Amniotic epithelial cell (primary cell): Measurements from ENCODE around the gene DCP1B.
A peak's percentile ranks its signal among the peaks of the same experiment; 100 is the strongest.
"Not testable (repeated sequence)": the region's sequence is repeated elsewhere in the genome, so short reads cannot be mapped to it uniquely, and the experiment has no call there.

ENCODE experiments used
- DNase-seq: peaks from one replicate; pipeline ENCODE4 v3.0.0-alpha.2; 2010; ENCODE audit warnings: low read depth

DCP1B gene

GRCh38 chr12:1974812-1975211 lies 29.4 kb downstream of the DCP1B start:
- no peak for DNase-seq

DNA sequence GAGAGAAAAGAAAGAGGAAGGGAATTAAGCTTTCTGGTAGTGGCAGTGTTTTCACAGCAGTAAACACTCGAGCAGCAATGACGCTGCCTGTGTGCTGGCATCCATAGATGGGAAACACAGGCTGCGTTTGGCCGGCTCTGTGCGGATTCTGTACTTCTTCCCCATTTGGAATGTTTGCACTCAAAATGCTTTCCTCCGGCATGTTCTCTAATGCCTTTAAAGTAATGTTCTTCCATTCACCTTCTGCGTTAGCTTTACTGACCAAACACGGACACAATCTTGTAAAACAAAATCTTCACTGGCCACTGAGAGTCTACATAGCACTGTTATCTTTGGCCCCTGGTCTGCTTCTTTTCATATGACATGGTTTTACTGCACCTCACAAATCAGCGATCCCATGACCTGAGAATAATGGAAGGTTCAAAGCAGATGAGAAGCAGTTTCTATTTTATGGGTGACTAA lies 31.4 kb downstream of the DCP1B start:
- DNase-seq = peak; percentile 85

DNA sequence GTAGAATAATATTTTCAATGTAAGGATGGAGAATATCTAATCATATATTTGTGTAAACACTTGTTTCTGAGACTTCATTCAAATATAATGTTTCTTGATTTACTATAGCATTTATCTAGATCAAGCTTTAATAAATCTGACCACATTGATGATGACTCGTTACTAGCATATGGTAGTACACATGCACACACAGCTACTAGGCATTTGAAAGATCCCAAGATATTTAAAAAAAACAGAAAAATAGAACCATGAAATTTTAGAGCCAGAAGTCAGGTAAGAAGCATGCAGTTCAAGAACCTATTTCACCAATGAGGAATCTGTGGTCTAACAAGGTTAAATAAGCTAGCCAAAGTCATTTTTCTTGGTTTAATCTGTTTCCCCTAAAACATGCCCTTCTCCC lies 32.0 kb downstream of the DCP1B start:
- peak; percentile 63 for DNase-seq

- no peak for DNase-seq
Observed at GRCh38 chr12:1970331-1970900, 33.8 kb downstream of the DCP1B start.

- no peak for DNase-seq
Observed at GRCh38 chr12:1966561-1967226, 37.6 kb downstream of the DCP1B start.

DNA sequence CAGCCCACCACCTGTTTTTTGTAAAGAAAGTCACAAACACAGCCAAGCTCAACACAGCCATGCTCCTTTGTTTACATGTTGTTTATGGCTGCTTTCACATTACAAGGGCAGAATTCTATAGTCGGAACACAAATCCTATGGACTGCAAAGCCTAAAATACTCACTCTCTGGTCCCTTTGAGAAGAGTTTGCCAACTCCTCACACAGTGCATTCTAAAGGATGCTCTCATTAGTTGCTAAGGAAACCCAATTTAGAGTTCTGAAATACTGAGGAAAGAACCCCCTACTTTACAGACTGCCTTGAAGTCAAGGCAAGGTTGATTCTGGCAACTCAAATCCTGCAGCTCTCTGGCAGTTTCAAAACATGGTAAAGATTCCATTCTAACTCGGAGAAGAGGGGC lies 38.3 kb downstream of the DCP1B start:
- no peak for DNase-seq

- no peak for DNase-seq
Observed at GRCh38 chr12:1962051-1963020, 41.9 kb downstream of the DCP1B start.

- DNase-seq = no peak
Observed at GRCh38 chr12:1956716-1957115, 47.5 kb downstream of the DCP1B start.

- peak; percentile 18 for DNase-seq
Observed at GRCh38 chr12:1949771-1950470, 54.3 kb downstream of the DCP1B start.

DNA sequence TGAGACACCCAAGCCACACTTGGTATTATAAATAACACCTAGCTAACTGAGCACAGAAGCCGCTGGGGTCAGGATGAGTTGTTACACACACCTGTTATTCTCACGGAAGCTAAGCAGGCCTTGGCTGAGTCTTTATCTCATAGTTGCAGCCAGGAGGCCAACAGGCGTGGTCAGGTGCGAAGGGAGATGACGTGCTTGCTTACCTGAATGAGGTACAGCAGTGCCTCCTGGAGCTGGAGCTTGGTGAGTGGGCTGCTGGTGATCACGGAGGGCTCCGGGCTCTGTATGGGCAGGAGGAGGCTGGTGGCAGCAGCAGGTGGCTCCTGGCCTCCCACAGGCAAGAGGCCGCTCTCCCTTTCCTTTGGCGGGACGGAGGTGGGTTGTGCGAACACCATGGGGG lies 55.4 kb downstream of the DCP1B start:
- DNase-seq = no peak

GRCh38 chr12:1947081-1947480 lies 57.2 kb downstream of the DCP1B start:
- DNase-seq = peak; percentile 78

- DNase-seq = no peak
Observed at GRCh38 chr12:1946296-1946695, 58.0 kb downstream of the DCP1B start.

DNA sequence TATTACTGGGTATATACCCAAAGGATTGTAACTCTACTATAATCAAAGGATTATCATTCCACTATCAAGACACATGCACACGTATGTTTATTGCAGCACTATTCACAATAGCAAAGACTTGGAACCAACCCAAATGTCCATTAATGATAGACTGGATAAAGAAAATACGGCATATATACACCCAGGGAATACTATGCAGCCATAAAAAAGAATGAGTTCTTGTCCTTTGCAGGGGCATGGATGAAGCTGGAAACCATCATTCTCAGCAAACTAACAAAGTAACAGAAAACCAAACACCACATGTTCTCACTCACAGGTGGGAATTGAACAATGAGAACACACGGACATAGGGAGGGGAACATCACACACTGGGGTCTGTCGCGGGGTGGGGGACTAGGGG lies 58.8 kb downstream of the DCP1B start:
- not testable (repeated sequence) for DNase-seq

- peak; percentile 67 for DNase-seq
Observed at GRCh38 chr12:1939801-1940607, 64.3 kb downstream of the DCP1B start.

DNA sequence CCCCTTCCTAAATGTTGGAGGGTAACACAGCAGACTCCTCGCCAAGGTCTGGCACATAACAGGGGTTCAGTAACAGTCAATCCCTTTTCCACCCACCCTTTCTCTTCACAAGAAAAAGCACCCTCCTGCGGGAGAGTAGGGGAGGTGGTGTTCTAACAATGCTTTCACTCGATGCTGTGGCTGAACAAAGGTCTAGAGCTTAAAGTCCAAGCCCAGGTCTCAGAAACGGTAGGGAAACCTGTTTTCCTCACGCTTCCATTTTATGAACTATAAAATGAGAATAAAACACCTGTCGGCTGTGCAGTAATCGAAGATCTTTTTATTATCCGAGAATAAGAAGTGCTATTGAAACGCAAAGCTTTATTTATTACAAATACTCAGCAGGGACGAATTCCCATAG lies 64.9 kb downstream of the DCP1B start:
- DNase-seq = no peak

DNA sequence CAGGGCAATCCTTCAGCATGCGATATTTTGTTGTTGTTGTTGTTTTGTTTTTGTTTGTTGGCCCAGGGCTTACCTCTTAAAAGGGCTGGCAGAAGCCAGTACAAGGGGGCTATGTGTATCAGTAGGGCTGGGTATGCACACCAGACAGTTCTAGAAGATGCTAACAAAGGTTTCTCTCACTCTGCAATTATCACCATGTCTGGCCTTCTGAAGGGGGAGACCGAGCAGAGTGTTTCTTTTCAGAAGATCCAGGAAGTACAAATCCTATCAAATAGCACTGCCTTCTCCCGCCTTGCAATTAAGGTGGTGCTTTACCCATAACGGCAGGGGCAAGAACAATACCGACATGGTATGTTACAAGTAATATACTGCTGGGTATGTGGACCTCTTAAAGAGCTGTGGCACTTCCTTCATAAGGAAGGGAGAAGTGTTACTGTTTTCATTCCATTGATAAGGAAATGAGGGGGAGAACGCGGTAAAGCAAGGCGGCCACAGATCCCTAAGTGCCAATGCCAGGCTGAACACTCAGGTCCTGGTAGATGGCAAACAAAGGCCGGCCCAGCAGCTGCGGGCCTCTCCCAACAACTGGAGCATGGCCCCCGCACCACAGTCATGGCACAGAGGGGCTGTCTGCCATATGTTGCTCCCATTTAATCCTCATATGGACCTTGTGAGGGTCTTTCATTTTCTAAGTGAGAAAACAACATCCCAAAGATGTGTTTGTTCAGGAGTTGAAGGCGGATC lies 66.6 kb downstream of the DCP1B start:
- no peak for DNase-seq

DNA sequence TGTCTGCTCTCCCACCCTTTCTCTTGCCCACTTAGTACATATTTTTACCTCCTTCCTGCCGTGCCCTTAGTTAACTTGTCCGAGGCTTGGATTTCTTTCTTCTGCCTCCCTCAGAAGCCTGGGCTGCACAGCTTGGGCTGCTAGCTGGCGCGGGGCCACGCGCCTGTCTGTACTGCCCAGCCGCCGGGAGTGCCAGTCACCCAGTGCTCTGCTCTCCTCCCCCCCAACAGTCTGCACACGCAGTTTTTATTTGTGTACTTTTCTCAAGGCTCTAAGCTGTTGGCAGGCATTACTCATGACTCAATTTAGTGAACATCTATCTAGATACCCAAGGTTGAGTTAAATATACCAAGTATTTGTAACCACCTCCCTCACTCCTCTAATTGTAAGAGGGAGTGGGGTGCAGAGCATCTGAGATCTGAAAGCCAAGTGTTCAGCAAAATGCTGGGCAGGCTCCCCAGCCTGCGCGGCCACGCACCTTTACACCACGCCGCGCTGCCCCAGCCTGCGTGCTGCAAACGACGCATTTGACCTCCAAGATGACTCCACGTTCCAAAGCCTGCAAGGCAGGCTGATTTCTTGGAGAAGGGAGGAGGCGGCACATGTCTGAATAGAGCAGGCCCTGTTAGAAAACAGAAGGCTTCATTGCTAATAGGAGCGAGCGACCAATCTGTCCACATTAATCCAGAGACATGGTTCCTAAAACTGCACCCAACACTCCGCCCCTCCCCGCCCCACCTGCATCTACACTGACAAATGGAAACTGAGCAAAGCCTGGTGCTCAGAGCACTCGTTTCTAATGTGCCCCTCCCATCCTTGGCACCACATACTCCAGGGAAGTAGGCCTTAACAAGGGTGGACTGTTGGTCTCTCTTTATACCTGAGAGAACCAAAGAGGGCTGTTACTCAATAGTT lies 67.6 kb downstream of the DCP1B start:
- peak; percentile 92 for DNase-seq

GRCh38 chr12:1935700-1936378 lies 68.4 kb downstream of the DCP1B start:
- DNase-seq = no peak

DNA sequence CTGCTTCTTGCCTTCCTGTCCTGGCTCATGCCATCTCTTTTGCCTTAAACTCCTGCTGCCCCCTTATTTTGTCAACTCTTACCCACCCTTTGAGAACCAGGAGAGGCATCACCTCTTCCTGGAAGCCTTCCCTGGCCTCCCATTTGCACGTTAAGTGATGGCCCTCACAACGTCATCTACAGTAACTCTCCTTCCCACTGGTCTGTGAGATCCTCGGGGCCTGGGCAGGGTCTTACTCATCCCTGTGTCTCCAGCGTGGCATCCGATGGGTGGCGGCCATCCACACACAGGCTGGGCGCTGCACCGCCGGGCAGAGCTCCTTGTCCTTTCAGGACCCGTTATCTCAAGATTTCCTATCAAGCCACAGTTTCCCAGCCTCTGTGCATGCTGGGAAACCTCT lies 69.0 kb downstream of the DCP1B start:
- peak; percentile 14 for DNase-seq
